ENCODE results near the gene CPB1.

Gene CPB1

GRCh38 chr3:148884261-148884660, 56.6 kb downstream of the CPB1 start:
- no peak for DNase-seq

GRCh38 chr3:148889828-148890227, 62.2 kb downstream of the CPB1 start:
- DNase-seq = no peak

GRCh38 chr3:148896062-148896461, 68.5 kb downstream of the CPB1 start:
- DNase-seq = no peak

GRCh38 chr3:148901987-148902791, 74.6 kb downstream of the CPB1 start:
- no peak for DNase-seq

- DNase-seq = no peak
Measured at GRCh38 chr3:148903022-148903442, 75.4 kb downstream of the CPB1 start.

GRCh38 chr3:148903941-148904340, 76.3 kb downstream of the CPB1 start:
- no peak for DNase-seq

GRCh38 chr3:148906667-148907066, 79.1 kb downstream of the CPB1 start:
- DNase-seq = no peak
